ENCODE results near the gene ALDH1A1.

- no peak for TF ChIP-seq CTCF (IDR thresholded peaks at IDR 0.05)
- TF ChIP-seq POLR2AphosphoS5 (IDR thresholded peaks at IDR 0.05), result no peak
- no peak for TF ChIP-seq POLR2A (IDR thresholded peaks at IDR 0.05)
Observed at GRCh38 chr9:72863456-72864094, 89.3 kb downstream of the ALDH1A1 start.

Measured in prostate gland (tissue), 2 donors.